Activated naive CD4-positive, alpha-beta T cell treated with anti-CD3 and anti-CD28 coated beads, Interleukin-2, amount 10 ng/mL, durations not matched to agents 7 days and 5 days (primary cell): ENCODE data around the gene GNAL.

ENCODE experiments used
- CTCF ChIA-PET: fragments of 350-600 bp; sonication (Branson Sonifier 250); formaldehyde crosslinking; loops from one replicate; lab custom pipeline; 2021; ENCODE audit warnings: antibody characterized with exemption; lab: Charles Lee
- DNase-seq: peaks from one replicate; pipeline ENCODE4 v3.0.0-alpha.2; 2020
- H3K27ac Mint-ChIP-seq: one replicate; pipeline ENCODE4 v1.8.0; 2021; ENCODE audit warnings: mild to moderate bottlenecking, moderate library complexity, mixed read lengths
- H3K27me3 Mint-ChIP-seq: one replicate; pipeline ENCODE4 v1.8.0; 2021; ENCODE audit warnings: mild to moderate bottlenecking, mixed read lengths
- H3K36me3 Mint-ChIP-seq: one replicate; pipeline ENCODE4 v1.8.0; 2021; ENCODE audit warnings: mixed read lengths
- H3K4me1 Mint-ChIP-seq: one replicate; pipeline ENCODE4 v1.8.0; 2021; ENCODE audit warnings: mixed read lengths
- H3K4me3 Mint-ChIP-seq: one replicate; pipeline ENCODE4 v1.8.0; 2021; ENCODE audit warnings: mild to moderate bottlenecking, moderate library complexity, mixed read lengths
- H3K9me3 Mint-ChIP-seq: one replicate; pipeline ENCODE4 v1.8.0; 2021; ENCODE audit warnings: mixed read lengths

Gene GNAL

GRCh38 chr18:11802586-11802985 lies 113.5 kb downstream of the GNAL start:
- CTCF ChIA-PET: no interaction called here
- no peak overlapping the region for H3K27ac Mint-ChIP-seq
- no peak for DNase-seq

DNA sequence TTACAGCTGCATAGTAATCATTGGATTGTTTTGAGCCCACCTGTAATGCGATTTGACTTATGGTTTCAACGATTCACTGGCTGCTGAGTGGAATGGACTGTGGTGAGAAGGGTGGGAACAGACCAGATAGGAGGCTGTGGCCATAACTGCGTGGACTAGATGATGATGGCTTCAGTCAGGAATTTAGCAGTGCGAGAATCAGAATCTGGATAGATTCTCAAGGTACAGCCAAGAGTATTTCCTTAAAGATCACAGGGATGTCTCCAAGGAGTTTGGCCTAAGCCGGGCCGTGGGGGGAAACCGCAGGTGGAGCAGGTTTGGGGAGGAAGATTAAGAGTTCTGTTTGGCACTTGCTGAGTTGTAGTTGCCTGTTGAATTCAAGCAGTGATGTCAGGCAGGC lies 118.2 kb downstream of the GNAL start:
- Mint-ChIP-seq H3K27me3 (peaks cover 7% of the 10 kb centered on the region), H3K9me3 (no peaks in the 10 kb centered on the region), H3K36me3 (no peaks in the 10 kb centered on the region), H3K4me3 (no peak overlapping the region), H3K27ac (no peak overlapping the region), H3K4me1 (no peaks in the 10 kb centered on the region)
- CTCF ChIA-PET: no interaction called here
- no peak for DNase-seq

More at GRCh38 chr18:11802586-11802985, 113.5 kb downstream of the GNAL start:
- no peaks in the 10 kb centered on the region for H3K4me1 Mint-ChIP-seq
- no peak overlapping the region for H3K4me3 Mint-ChIP-seq
- no peaks in the 10 kb centered on the region for H3K36me3 Mint-ChIP-seq
- no peaks in the 10 kb centered on the region for H3K9me3 Mint-ChIP-seq
- H3K27me3 Mint-ChIP-seq: no peaks in the 10 kb centered on the region

- DNase-seq: no peak
- CTCF ChIA-PET: no interaction called here
- Mint-ChIP-seq H3K27ac (no peak overlapping the region), H3K27me3 (peaks cover 7% of the 10 kb centered on the region), H3K9me3 (no peaks in the 10 kb centered on the region), H3K4me1 (no peaks in the 10 kb centered on the region), H3K4me3 (no peak overlapping the region), H3K36me3 (no peaks in the 10 kb centered on the region)
Measured at GRCh38 chr18:11808001-11808855, 119.2 kb downstream of the GNAL start.

DNA sequence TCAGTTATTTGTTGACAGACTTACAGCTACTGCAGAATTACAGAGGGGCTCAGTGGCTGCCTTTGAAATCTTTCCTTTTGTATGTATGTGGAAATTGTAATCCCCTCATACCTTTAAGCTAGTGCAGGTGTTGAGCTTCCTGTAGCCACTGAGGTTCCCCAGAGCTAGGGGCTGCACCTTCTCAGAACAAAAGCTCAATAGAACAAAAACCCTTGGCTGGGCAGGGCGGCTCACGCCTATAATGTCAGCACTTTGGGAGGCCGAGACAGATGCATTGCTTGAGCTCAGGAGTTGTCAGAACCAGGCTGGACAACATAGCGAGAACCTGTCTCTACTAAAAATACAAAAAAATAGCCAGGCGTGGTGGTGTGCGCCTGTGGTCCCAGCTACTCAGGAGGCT lies 120.8 kb downstream of the GNAL start:
- Mint-ChIP-seq H3K27ac (no peak overlapping the region), H3K27me3 (peaks cover 7% of the 10 kb centered on the region), H3K4me3 (no peak overlapping the region), H3K36me3 (no peaks in the 10 kb centered on the region), H3K4me1 (no peaks in the 10 kb centered on the region), H3K9me3 (no peaks in the 10 kb centered on the region)
- CTCF ChIA-PET: no interaction called here
- DNase-seq: no peak

GRCh38 chr18:11810379-11810778 lies 121.3 kb downstream of the GNAL start:
- DNase-seq: no peak
- Mint-ChIP-seq H3K36me3 (no peaks in the 10 kb centered on the region), H3K27me3 (peaks cover 7% of the 10 kb centered on the region), H3K4me3 (no peak overlapping the region), H3K27ac (no peak overlapping the region), H3K9me3 (no peaks in the 10 kb centered on the region), H3K4me1 (no peaks in the 10 kb centered on the region)
- CTCF ChIA-PET: no interaction called here

DNA sequence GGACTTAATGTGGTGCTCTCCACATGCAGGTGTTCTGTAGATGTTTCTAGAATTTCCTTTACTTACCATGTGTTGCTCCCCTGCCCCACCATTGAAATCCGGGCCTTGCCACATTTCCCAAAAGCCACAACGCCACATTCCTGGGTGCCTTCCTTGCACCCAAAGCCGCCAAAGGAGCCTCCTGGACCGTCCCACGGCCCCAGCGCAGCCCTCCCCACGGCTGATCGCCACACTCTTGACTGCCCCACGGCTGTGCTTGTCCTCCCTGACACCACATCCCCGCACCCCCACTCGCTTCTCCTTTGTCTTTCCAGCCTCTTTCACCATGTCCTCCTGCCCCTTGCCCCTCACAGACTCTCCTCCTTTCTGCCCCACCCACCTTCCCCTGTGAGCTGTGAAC lies 121.9 kb downstream of the GNAL start:
- no peak overlapping the region for H3K4me3 Mint-ChIP-seq

GRCh38 chr18:11817229-11817628 lies 128.2 kb downstream of the GNAL start:
- H3K4me1 Mint-ChIP-seq: no peaks in the 10 kb centered on the region
- H3K36me3 Mint-ChIP-seq: no peaks in the 10 kb centered on the region
- no peak overlapping the region for H3K4me3 Mint-ChIP-seq
- no peak for DNase-seq
- H3K9me3 Mint-ChIP-seq: no peaks in the 10 kb centered on the region
- H3K27me3 Mint-ChIP-seq: no peaks in the 10 kb centered on the region
- no peak overlapping the region for H3K27ac Mint-ChIP-seq
- CTCF ChIA-PET: no interaction called here

More for the DNA sequence above, 121.9 kb downstream of the GNAL start:
- Mint-ChIP-seq H3K27ac (no peak overlapping the region), H3K36me3 (no peaks in the 10 kb centered on the region), H3K9me3 (no peaks in the 10 kb centered on the region), H3K27me3 (peaks cover 7% of the 10 kb centered on the region), H3K4me1 (no peaks in the 10 kb centered on the region)
- DNase-seq: no peak
- CTCF ChIA-PET: no interaction called here

DNA sequence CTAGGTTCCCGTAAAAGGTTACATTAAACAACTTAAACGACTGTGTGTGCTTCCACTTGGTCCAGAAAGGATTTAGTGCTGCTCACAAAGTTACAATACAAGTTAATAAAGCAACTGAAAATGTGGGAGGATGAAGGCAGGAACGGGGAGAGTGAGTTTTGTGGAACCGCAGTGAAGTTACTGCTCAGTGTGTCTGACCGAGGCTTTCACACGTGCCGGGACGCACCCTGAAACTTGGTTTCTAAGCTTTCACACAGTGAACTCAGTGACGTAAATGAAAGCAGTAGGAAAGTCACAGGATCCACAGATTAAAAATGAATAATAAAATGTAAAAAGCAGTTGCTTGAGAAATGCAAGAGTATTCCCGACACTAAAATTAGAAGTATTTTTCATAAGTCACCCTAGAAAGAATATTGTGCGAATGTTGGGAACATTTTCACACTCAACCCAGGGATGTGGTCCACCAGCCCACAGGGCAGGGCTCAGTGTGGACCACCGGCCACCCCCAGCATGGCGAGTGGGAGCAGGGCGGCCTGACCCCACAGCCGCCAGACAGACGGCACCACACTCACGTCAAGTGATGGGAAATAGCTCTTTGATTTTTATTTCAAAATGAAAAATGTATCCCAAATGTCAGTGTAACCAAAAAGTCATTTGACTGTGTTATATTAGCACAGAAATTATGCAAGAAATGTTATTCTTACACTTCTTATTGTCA lies 129.6 kb downstream of the GNAL start:
- Mint-ChIP-seq H3K36me3 (no peaks in the 10 kb centered on the region), H3K9me3 (no peaks in the 10 kb centered on the region), H3K4me3 (no peak overlapping the region), H3K27me3 (no peaks in the 10 kb centered on the region), H3K4me1 (no peaks in the 10 kb centered on the region), H3K27ac (no peak overlapping the region)
- CTCF ChIA-PET: no interaction called here
- DNase-seq: no peak

- CTCF ChIA-PET: no interaction called here
- no peak for DNase-seq
- H3K4me3 Mint-ChIP-seq: no peak overlapping the region
- H3K9me3 Mint-ChIP-seq: no peaks in the 10 kb centered on the region
- H3K27ac Mint-ChIP-seq: no peak overlapping the region
- H3K4me1 Mint-ChIP-seq: no peaks in the 10 kb centered on the region
- no peaks in the 10 kb centered on the region for H3K36me3 Mint-ChIP-seq
- no peaks in the 10 kb centered on the region for H3K27me3 Mint-ChIP-seq
Measured at GRCh38 chr18:11819938-11820337, 130.9 kb downstream of the GNAL start.

- H3K4me3 Mint-ChIP-seq: no peak overlapping the region
- H3K9me3 Mint-ChIP-seq: no peaks in the 10 kb centered on the region
- H3K27me3 Mint-ChIP-seq: no peaks in the 10 kb centered on the region
- no peaks in the 10 kb centered on the region for H3K4me1 Mint-ChIP-seq
- H3K27ac Mint-ChIP-seq: no peak overlapping the region
- CTCF ChIA-PET: no interaction called here
- no peaks in the 10 kb centered on the region for H3K36me3 Mint-ChIP-seq
- no peak for DNase-seq
Measured at GRCh38 chr18:11820697-11821096, 131.6 kb downstream of the GNAL start.

DNA sequence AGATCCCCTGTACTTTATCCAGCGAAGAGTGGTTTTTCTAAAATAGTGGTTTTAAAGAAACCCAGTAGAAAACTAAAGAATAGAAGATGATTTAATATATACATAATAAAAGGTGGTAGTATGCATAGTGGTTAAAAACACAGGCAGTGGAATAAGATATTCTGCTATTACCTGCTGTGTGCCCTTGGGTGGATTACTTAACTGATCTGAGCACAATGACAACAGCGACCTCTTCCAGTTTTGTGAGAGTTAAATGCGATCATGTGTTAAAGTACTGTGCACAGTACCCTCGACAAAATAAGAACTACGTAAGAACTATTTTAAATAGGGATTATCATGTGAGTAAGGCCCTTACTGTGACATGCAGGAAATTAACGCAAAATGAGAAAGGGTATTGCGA lies 132.1 kb downstream of the GNAL start:
- no peak for DNase-seq
- Mint-ChIP-seq H3K4me1 (no peaks in the 10 kb centered on the region), H3K36me3 (no peaks in the 10 kb centered on the region), H3K4me3 (no peak overlapping the region), H3K9me3 (no peaks in the 10 kb centered on the region), H3K27me3 (no peaks in the 10 kb centered on the region), H3K27ac (no peak overlapping the region)
- CTCF ChIA-PET: no interaction called here

GRCh38 chr18:11821643-11822237 lies 132.7 kb downstream of the GNAL start:
- CTCF ChIA-PET: no interaction called here
- Mint-ChIP-seq H3K4me3 (no peak overlapping the region), H3K36me3 (no peaks in the 10 kb centered on the region), H3K27me3 (no peaks in the 10 kb centered on the region), H3K9me3 (no peaks in the 10 kb centered on the region), H3K4me1 (no peaks in the 10 kb centered on the region), H3K27ac (no peak overlapping the region)
- no peak for DNase-seq

DNA sequence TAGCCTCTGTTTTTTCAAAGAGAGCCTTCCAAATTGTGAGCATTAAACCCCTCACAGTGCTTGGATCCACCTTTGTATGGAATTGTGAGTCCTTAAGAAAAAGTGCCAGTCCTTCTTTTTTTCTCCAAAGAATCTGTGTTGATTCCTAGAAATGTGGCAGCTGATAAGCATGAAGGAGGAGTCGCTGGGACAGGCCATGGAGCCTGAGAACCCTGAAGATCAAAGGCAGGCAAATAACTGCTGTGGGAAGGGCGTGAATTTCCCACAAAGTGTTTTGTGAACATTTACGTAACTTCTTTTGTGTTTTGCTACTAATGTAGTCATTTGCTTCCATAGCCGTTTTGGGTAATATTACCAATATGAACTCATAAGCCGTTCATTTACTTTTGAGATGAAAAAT lies 134.5 kb downstream of the GNAL start:
- Mint-ChIP-seq H3K36me3 (no peaks in the 10 kb centered on the region), H3K4me3 (no peak overlapping the region), H3K27ac (no peak overlapping the region), H3K4me1 (no peaks in the 10 kb centered on the region), H3K27me3 (no peaks in the 10 kb centered on the region), H3K9me3 (no peaks in the 10 kb centered on the region)
- CTCF ChIA-PET: interaction anchor here (1.2 kb wide), 1 partner anchor 91 kb away, joined by 3 read pairs; no protein-coding TSS in a partner anchor
- DNase-seq: no peak

GRCh38 chr18:11826836-11827235 lies 137.8 kb downstream of the GNAL start:
- no peaks in the 10 kb centered on the region for H3K27me3 Mint-ChIP-seq
- CTCF ChIA-PET: no interaction called here
- H3K4me1 Mint-ChIP-seq: no peaks in the 10 kb centered on the region

More at GRCh38 chr18:11826836-11827235, 137.8 kb downstream of the GNAL start:
- H3K27ac Mint-ChIP-seq: no peak overlapping the region
- no peak overlapping the region for H3K4me3 Mint-ChIP-seq
- no peaks in the 10 kb centered on the region for H3K36me3 Mint-ChIP-seq
- DNase-seq: no peak
- no peaks in the 10 kb centered on the region for H3K9me3 Mint-ChIP-seq
